H1 (cell line): ENCODE data around the gene PNRC1. TPM values are rescaled to one million over a fixed set of nuclear protein-coding genes. Genes with fewer than 3 reads are reported as not detected.
A peak's percentile ranks its signal among the peaks of the same experiment; 100 is the strongest.

Experiments
- BACH1 ChIP-seq: IDR thresholded peaks from 2 replicates; pipeline ENCODE4 v1.6.1; 2012; ENCODE audit warnings: low read length, improper control_type of control experiment
- BRCA1 ChIP-seq: IDR thresholded peaks from 2 replicates; pipeline ENCODE4 v1.6.1; 2012; ENCODE audit warnings: low read depth, low read length, improper control_type of control experiment
- CEBPB ChIP-seq: IDR thresholded peaks from 2 replicates; pipeline ENCODE4 v1.6.1; 2012; ENCODE audit warnings: low read depth, low read length
- CTBP2 ChIP-seq: IDR thresholded peaks from 2 replicates; pipeline ENCODE4 v1.7.0; 2011; ENCODE audit warnings: borderline replicate concordance, mild to moderate bottlenecking, moderate library complexity, mixed read lengths, low read length; ENCODE audit not compliant: insufficient read depth, insufficient read length
- EGR1 ChIP-seq: IDR thresholded peaks from 2 replicates; pipeline ENCODE4 v1.6.1; 2011; ENCODE audit warnings: low read depth, low read length, borderline replicate concordance
- GABPA ChIP-seq: IDR thresholded peaks from 2 replicates; pipeline ENCODE4 v1.6.1; 2011; ENCODE audit warnings: mild to moderate bottlenecking, low read length, moderate library complexity, borderline replicate concordance; ENCODE audit not compliant: insufficient read depth
- HDAC6 ChIP-seq: IDR thresholded peaks from one replicate; pipeline ENCODE4 v1.7.1; 2012; ENCODE audit warnings: low read depth, mild to moderate bottlenecking, inconsistent platforms, low read length, moderate library complexity
- JUND ChIP-seq: IDR thresholded peaks from 2 replicates; pipeline ENCODE4 v1.6.1; 2011; ENCODE audit warnings: mild to moderate bottlenecking, improper control_type of control experiment, low read length
- KDM4A ChIP-seq: IDR thresholded peaks from one replicate; pipeline ENCODE4 v1.7.1; 2012; ENCODE audit warnings: low read depth, mild to moderate bottlenecking, moderate library complexity, low read length, inconsistent platforms; ENCODE audit not compliant: severe bottlenecking
- RBBP5 ChIP-seq: IDR thresholded peaks from 2 replicates; pipeline ENCODE4 v1.7.1; 2012; ENCODE audit warnings: low read depth, mild to moderate bottlenecking, inconsistent platforms, low read length, moderate library complexity, borderline replicate concordance
- SIRT6 ChIP-seq: IDR thresholded peaks from one replicate; pipeline ENCODE4 v1.7.1; 2012; ENCODE audit warnings: low read length, inconsistent platforms
- SRF ChIP-seq: IDR thresholded peaks from 2 replicates; pipeline ENCODE4 v1.6.1; 2011; ENCODE audit warnings: mild to moderate bottlenecking, low read depth, low read length, moderate library complexity
- TAF1 ChIP-seq: IDR thresholded peaks from 2 replicates; pipeline ENCODE4 v1.6.1; 2011; ENCODE audit warnings: mild to moderate bottlenecking, low read depth, low read length
- TAF7 ChIP-seq: optimal IDR thresholded peaks from 2 replicates; pipeline ENCODE3; 2011; ENCODE audit warnings: low read depth, mild to moderate bottlenecking, inconsistent platforms, low read length, moderate library complexity, borderline replicate concordance
- TBP ChIP-seq: IDR thresholded peaks from 2 replicates; pipeline ENCODE4 v1.6.1; 2011; ENCODE audit warnings: low read depth, low read length, improper control_type of control experiment
- polyA plus RNA-seq, 7 experiments: library from polyadenylated mRNA; depleted of rRNA in 3 of 7; stranded (reverse) in 5 of 7; unstranded in 2 of 7; fragments of >200 nt in 5 of 7; fragments of 200-250 nt in 2 of 7; gene quantifications; 1 replicate in 5 of 7; 2 replicates in 1 of 7; 4 replicates in 1 of 7; pipeline versions ENCODE4 v1.2.1 to v1.2.3, GENCODE V29; 2011 to 2013; ENCODE audit warnings: missing spikeins in 2 of 7, mixed read lengths in 2 of 7
- total RNA-seq: library from RNA; stranded (reverse); fragmentation: NEBNext Ultra II Directional; extraction: Animal tissue kit (Norgen Biotek cat#: 25700); gene quantifications from 2 replicates; pipeline ENCODE4 v1.2.1, GENCODE V29; 2021
- TF ChIP-seq, protein P1 (sequence below): IDR thresholded peaks from 2 replicates; pipeline ENCODE4 v1.6.1; 2011; ENCODE audit warnings: low read depth, mild to moderate bottlenecking, low read length; ENCODE audit not compliant: insufficient read depth

PNRC1 gene
- total and polyA plus RNA-seq, 2 of the 8 experiments (the other 6 are each of a cell fraction or from before 2014, with no cell fraction given), result 6.3 to 48.5 TPM

DNA sequence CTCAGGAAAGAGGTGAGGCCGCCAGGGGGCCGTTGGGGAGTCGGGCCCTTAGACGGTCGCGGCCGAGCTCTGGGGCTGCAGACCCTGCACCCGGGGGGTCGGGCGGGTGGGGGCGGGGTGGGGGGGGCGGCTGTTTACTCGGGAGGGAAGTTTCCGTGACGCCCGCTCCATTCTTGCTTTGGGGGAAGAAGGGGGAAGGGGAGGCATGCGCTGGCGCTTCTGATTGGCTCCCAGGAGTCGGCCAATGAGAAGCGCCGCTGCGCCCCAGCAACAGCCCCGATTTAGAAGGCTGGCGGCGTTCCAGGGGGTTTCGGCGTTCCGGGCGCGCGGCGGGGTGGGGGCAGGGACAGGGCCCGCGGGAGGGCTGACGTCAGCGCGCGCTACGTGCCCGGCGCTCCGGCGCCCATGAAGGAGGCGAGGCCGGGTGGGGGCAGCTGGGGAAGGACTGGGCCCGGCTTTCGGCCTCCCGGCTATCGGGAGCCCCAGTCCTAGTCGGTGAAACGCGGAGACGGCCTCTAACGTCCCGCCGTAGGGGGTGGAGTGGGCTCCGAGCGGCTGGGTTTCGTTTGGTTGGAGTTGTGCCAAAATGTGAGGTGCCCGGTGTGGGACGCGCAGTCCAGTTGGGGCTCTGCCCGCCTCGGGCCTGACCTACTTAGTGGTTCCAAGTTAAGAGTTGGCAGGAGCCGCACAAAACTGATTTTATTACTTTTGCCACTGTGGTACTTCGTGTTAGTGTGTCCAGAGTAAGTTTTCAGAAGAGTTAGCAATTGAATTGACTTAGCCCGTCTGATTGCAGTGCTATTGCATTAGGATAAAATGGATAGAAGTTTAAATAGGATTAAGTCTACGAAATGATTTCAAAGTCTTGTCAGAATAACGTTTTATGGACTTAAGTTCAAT lies 1.1 kb downstream of the PNRC1 start (continued):
- TF ChIP-seq RBBP5 (peak; percentile 94; the same call in 1 of the 2 replicates), KDM4A (peak; percentile 67), JUND (0 out of 2 replicates have a peak, but pooled peaks have one; percentile 51), TAF1 (peak; percentile 48; the same call in 1 of the 2 replicates), TAF7 (peak; percentile 45), CEBPB (no peak), EGR1 (no peak), SRF (no peak), SIRT6 (no peak), BACH1 (no peak), BRCA1 (no peak), GABPA (no peak), HDAC6 (no peak), CTBP2 (no peak), TBP (peak; percentile 58)
- TF ChIP-seq, protein P1, sequence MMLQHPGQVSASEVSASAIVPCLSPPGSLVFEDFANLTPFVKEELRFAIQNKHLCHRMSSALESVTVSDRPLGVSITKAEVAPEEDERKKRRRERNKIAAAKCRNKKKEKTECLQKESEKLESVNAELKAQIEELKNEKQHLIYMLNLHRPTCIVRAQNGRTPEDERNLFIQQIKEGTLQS, result no peak
